Measurements from ENCODE around the gene NRN1L.
"Not testable (repeated sequence)": the region's sequence is repeated elsewhere in the genome, so short reads cannot be mapped to it uniquely, and the experiment has no call there.

NRN1L gene

GRCh38 chr16:67884684-67885083 is at the start of gene NRN1L:
TSS of gene NRN1L (plus strand) at chr16:67884885. CDS start at chr16:67884904, 19 bp downstream.
- peak; percentile 98 for DNase-seq (ENCODE audit: low spot score)

DNA sequence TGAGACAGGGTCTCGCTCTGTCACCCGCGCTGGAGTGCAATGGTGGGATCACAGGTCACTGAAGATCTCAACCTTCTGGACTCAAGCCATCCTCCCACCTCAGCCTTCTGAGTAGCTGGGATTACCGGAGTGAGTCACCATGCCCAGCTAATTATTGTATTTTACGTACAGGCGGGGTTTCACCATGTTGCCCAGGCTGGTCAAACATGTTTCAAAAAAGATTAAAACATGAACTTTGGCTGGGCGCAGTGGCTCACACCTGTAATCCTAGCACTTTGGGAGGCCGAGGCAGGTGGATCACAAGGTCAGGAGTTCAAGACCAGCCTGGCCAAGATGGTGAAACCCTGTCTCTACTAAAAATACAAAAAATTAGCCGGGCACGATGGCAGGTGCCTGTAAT is 47.5 kb upstream of the NRN1L start:
- DNase-seq (ENCODE audit: low spot score), result not testable (repeated sequence)

- no peak for DNase-seq (ENCODE audit: low spot score)
Observed at GRCh38 chr16:67837811-67838210, 46.9 kb upstream of the NRN1L start.

DNA sequence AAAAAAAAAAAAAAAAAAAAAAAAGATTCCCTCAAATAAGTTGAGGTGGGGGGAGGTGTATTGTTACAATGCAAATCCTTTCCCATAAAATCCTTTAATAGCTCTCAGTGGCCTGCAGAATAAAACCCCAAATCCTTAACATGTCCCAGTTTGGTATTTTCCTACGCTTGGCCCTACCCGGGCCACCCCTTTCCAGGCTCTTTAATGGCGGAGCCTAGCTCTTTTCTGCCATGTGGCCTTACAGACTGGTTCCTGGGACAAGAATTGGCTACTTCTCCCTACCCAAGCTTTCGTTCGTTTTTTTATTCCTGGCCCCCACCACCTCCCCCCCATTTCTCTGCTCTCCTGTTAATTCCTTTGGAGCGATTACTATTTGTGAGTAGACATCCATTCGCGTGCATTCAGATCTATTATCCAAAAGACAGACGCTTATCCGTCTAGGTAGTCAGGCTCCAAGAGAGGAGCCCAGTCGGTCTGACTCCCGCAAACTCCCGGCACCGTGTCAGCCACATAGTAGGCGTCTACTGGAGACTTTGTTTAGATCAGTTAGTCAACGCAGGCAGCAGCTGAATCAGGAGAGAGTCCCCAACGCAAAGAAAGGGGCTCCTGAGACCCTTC is 43.4 kb upstream of the NRN1L start:
- DNase-seq (ENCODE audit: low spot score), result no peak

GRCh38 chr16:67841816-67842508 is 42.7 kb upstream of the NRN1L start, which contains the start of gene THAP11:
TSS of gene THAP11 (plus strand) at chr16:67842320. CDS start at chr16:67842555, 235 bp downstream.
- DNase-seq (ENCODE audit: low spot score), result peak; percentile 94

GRCh38 chr16:67842509-67843342 is 42.0 kb upstream of the NRN1L start:
- peak; percentile 28 for DNase-seq (ENCODE audit: low spot score)

DNA sequence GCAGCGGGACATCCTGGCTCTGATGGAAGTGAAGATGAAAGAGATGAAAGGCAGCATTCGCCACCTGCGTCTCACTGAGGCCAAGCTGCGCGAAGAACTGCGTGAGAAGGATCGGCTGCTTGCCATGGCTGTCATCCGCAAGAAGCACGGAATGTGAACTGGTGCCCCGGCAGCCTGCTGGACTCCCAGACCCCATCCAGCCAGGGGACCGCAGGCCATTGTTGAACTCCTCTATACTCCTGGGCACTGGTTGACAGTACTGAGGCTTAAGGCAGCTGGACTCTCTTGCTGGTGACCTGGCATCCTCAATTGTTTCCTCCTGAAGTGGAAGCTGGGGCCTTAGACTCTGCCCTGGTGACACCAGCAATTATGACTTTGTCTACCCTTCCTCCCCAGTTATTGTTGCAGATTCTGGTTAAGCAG is 41.3 kb upstream of the NRN1L start:
- peak; percentile 30 for DNase-seq (ENCODE audit: low spot score)

GRCh38 chr16:67844497-67844896 is 40.2 kb upstream of the NRN1L start:
- peak; percentile 46 for DNase-seq (ENCODE audit: low spot score)

DNA sequence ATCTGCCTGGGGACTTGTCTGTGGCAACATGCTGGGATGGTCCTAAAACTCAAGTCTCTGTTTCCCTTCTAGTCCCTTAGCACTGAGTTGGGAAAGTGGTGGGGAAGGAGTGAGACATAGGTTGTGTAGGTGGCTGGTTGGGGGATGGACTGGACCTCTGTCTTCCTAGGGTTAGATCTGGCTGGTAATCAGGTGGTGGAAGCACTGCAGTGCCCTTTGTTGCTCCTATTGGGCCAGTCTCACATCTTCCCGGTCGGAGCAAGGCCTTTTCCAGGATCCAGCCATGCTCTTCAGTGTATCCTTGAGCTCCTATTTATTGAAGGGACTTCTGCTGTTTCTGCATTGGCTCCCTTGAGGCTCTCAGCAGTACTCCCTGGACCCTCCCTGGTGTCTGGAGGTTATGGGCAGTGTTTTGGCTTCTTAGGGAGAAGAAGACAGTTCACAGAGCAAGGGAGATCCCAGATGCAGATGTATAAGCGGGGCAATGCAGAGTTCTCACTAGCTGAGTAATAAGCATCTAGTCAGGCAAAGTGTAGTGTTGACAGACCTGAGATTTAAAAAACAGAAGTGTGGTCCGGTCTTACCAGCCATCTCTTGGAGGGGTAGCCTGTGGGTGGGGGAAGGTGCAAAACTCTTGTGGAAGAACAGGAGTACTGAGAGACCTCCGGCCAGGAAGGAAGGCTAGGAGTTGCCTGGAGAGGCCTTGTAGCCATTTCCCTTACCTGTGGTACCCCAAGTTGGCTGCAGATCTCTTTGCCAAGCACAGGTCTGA is 39.2 kb upstream of the NRN1L start:
- DNase-seq (ENCODE audit: low spot score), result no peak

- no peak for DNase-seq (ENCODE audit: low spot score)
Observed at GRCh38 chr16:67846063-67846319, 38.7 kb upstream of the NRN1L start.

DNA sequence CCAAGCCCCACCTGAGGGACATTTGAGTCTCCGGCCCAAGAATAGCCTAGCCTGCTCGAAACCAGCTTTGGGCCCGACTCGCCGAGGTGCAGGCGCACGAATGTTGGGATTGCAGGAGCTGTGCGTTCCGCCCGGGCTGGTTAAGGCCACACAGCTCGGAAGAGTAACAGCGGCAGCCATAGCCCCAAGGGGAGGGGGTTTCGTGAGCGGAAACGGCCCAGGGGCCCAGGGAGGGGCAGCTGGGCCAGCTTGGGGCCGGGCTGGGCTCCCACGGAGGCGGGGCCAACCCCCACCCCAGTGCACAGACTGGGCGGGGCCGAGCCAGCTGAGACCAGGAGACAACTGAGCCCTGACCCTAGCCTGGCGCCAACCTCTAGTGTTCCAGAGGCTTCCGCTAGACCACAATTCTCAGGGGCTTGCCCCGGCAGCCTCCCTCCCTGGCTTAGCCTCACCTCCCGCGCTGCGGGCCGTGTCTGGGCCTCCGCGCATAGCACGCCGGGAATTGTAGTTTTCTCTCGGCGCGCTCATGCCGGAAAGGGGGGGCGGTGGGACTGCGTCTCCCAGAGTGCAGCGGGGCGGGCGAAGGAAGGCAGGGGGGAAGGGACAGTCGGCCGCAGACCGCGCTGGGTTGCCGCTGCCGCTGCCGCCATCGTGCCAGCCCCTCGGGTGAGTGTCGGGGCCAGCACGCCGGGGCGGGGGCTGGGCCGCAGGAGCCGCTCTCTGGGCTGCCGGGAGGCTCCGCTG is 38.2 kb upstream of the NRN1L start, which contains the start of gene NUTF2:
NUTF2 (plus strand) TSS at position 614 of the 744 bp plus-strand sequence. CDS start 18,198 bp downstream, outside the sequence.
- peak; percentile 93 for DNase-seq (ENCODE audit: low spot score)

GRCh38 chr16:67847064-67847861 is 37.4 kb upstream of the NRN1L start, which contains the start of gene CENPT:
TSS of gene CENPT (minus strand) at chr16:67847693. CDS start at chr16:67833859, 13,834 bp downstream.
- peak; percentile 83 for DNase-seq (ENCODE audit: low spot score)

GRCh38 chr16:67848118-67848517 is 36.6 kb upstream of the NRN1L start:
- no peak for DNase-seq (ENCODE audit: low spot score)

GRCh38 chr16:67853670-67854069 is 31.0 kb upstream of the NRN1L start:
- DNase-seq (ENCODE audit: low spot score), result no peak

DNA sequence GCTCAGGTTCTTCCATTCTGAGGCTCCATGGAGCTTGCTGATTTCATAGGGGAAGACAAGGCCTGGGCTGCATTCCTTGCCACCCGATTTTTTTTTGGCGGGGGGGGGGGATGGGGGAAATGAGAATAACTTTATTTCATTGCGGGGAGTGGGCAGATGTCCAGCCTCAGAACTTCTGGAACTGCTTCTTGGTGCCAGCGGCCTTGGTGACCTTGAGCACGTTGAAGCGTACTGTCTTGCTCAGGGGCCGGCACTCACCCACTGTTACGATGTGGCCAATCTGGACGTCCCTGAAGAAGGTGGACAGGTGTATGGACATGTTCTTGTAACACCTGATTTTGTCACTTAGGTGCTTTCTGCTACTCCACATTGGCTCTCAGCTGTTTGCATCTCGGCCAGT is 28.9 kb upstream of the NRN1L start:
- DNase-seq (ENCODE audit: low spot score), result no peak

GRCh38 chr16:67856927-67857546 is 27.6 kb upstream of the NRN1L start:
- no peak for DNase-seq (ENCODE audit: low spot score)

DNA sequence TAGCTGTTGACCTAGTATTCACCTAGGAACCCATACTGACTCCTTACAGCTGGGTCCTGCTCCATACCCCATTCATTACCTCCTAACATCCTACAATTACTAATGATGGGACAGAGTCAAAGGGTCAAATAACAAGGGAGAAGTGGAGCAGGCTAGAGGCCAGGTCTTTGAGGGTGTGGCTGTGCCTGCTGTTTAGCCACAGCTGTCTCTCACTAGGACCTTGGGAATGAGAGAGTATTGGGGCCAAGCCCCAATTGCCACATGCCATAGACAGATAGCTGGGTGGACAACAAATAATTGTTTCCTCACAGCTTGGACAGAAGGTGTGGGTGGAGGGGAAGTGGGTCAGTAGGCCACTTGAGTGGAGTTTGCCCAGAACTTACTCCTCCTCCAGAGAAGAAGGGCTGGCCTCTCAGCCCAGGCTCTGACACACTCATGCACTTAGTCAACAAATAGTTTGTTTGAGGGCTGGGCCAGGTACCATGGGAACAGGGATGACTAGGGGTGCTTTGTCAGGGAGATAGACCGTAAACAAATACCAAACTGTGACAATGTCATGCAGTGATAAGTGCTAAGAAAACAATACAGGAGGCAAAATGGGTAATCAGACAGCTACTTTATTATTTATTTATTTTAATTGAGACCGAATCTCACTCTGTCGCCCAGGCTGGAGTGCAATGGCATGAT is 27.0 kb upstream of the NRN1L start:
- DNase-seq (ENCODE audit: low spot score), result peak; percentile 94

- DNase-seq (ENCODE audit: low spot score), result no peak
Observed at GRCh38 chr16:67858500-67858899, 26.2 kb upstream of the NRN1L start.

Measured in AG20443 (cell line).